HG03571 (cell line): ENCODE results near the gene CDCA3.

Source experiments
- ATAC-seq: cut with Tn5 transposase; IDR thresholded peaks from one replicate; pipeline ENCODE4 v1.9.1; 2021; ENCODE audit not compliant: unreplicated experiment

The CDCA3 gene

DNA sequence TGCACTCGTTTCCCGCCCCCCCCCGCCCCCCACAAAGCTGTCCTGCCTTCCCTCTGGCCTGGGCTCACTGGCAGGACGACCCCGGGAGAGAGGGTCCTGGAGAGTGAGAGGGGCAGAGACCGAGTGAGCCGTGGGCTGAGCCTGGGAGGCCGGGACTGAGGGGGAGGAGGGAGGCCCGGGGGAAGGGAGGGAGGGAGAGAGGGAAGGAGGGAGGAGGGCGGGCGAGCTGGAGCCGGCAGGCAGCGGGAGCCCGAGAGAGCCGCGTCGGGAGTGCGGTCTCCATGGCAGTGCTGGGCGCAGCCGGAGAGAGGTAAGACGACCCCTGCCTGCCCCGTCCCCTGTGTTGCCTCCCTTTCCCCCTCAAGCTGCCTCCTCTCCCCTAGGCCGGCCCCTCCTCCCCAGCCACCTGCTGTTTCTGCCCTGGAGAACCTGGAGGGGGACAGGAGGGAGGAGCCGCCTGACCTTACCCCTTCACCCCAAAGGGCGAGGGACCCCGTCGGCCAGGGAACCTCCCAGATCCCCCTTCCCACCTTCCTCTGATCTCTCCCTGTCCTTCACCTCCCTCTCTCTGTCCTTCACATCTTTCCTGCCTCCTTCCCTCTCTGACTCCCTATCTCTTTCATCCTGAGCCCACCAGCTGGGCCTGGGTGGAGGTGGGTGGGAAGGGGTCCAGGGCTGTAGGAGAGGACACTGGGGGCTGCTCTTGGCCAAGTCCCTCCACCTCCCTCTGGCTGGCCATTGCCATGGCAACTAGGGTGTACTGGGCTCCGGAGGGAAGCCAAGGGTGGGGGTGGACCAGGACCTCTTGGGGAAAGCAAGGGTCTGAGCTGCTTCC, 29.3 kb downstream of the CDCA3 start, which contains the start of gene GPR162:
Gene GPR162 (plus strand): TSS at position 231 of the 835 bp plus-strand sequence. CDS start 2,078 bp downstream, outside the sequence.
- no peak for ATAC-seq

DNA sequence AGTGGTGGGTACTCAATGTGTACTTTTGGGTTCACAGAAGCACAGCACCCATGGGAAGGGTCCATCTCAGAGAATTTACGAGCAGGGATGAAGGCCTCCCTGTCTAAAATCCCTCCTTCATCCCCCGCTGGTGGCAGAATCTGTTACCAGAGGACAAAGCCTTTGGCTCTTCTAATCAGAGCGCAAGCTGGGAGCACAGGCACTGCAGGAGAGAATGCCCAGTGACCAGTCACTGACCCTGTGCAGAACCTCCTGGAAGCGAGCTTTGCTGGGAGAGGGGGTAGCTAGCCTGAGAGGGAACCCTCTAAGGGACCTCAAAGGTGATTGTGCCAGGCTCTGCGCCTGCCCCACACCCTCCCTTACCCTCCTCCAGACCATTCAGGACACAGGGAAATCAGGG, 30.9 kb downstream of the CDCA3 start:
- ATAC-seq: no peak

DNA sequence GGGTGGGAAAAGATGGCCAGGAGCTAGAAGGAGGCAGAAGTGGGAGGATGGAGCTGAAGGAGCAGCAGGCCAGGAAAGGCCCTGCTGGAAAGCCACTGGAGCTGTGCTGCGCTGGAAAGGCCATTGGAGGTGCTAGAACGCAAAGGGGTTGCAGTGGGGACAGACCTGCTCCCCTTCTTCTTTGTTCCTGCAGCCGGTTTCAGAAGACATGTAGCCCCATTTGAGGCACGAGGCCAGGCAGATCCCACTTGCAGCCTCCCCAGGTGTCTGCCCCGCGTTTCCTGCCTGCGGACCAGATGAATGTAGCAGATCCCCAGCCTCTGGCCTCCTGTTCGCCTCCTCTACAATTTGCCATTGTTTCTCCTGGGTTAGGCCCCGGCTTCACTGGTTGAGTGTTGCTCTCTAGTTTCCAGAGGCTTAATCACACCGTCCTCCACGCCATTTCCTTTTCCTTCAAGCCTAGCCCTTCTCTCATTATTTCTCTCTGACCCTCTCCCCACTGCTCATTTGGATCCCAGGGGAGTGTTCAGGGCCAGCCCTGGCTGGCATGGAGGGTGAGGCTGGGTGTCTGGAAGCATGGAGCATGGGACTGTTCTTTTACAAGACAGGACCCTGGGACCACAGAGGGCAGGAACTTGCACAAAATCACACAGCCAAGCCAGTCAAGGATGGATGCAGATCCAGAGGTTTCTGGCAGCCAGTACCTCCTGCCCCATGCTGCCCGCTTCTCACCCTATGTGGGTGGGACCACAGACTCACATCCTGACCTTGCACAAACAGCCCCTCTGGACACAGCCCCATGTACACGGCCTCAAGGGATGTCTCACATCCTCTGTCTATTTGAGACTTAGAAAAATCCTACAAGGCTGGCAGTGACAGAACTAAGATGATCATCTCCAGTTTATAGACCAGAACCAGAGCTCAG, 31.7 kb downstream of the CDCA3 start:
- no peak for ATAC-seq

DNA sequence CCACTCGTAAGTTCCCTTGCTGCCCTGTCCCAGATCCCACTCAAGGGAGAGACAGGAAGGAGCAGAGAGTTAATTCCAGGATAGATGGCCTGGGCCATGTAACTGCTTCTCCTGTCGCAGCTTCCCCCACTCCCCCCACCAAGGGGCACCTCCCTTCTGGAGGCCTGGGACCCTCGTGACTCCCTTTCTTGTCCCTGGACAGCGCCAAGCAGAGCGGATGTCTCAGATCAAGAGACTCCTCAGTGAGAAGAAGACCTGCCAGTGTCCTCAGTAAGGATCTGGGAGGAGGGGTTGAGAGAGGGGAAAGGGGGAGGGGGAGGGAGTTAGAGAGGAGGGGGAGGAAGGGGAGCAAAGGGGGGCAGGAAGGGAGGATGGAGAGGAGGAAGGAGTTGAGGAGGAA, 32.4 kb downstream of the CDCA3 start:
- ATAC-seq: no peak

DNA sequence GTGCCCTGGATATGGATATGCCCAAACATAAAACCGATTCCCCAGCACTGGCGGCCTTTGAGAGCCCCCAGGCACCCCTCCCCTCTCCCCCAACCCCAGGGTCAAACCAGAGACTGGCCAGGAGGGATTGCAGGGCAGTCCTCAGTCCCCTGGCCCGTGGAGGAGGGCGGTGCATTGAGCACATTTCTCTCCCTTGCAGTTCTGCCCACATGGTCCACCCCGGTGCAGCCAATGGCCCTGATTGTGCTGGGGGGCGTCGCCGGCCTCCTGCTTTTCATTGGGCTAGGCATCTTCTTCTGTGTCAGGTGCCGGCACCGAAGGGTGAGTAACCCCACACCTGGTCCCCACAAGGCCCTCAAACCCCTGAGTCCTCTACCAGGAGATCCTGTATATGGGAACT, 32.9 kb downstream of the CDCA3 start:
- ATAC-seq: no peak

DNA sequence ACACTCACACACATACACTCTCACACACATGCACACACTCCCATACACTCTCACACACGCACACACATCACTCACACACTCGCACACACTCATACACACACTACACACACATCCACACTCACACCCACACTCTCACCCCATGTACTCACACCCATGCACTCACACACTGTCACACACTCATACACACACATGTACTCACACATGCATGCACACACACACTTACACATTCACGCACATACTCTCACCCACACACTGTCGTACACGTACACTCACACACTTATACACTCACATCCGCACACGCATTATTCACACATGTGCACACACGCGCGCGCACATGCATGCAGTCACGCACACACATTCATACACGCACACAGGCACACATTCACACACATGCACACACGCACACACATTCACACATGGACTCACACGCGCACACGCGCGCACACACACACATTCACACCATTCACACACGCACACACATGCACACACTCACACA, 33.4 kb downstream of the CDCA3 start:
- ATAC-seq: no peak

DNA sequence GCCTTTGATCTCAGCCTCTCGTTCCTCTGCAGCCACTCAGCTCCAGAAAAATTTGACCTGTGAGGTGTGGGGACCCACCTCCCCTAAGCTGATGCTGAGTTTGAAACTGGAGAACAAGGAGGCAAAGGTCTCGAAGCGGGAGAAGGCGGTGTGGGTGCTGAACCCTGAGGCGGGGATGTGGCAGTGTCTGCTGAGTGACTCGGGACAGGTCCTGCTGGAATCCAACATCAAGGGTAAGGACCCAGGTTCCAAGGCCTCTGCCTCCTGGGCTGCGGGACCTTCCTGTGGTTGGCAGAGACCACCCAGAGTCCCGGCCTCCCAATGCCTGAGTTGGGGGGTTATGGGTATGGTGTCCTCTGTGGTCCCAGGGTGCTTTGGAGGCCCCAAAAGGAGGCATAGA, 34.0 kb downstream of the CDCA3 start:
- ATAC-seq: no peak

DNA sequence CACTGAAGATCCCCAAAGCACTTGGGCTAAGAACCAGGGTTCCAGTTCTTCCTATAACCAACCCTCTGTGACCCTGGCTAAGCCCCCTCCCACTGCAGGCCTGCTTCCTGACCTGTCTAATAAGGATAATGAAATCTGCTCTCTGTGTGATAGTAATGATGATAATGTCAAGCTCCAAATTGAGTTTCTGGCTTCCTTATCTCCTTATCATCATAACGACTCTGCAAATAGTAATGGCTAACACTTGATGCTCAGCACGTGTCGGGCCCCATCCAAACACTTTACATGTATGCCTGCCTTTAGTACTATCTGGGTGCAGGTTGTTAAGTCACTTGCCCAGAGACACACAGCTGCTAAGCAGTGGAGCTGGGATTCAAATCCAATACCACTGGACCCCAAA, 34.5 kb downstream of the CDCA3 start:
- ATAC-seq: no peak

DNA sequence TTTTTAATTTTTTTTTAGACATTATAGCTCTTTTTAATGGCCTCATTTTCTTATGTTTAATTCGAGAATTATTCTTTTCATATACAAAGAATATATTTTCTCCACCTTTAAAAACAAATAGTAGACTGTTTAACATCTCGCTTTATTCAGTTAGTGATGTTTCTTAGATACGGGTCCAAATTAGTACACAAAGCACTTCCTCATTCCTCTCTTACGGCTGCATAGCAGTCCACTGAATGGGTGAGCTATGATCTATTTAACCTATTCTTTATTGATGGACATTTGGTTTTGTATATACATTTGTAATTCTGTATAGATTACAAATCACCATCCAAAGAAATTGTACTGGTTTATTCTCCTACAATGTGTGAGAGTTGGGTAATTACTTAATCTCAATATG, 37.7 kb downstream of the CDCA3 start:
- no peak for ATAC-seq

DNA sequence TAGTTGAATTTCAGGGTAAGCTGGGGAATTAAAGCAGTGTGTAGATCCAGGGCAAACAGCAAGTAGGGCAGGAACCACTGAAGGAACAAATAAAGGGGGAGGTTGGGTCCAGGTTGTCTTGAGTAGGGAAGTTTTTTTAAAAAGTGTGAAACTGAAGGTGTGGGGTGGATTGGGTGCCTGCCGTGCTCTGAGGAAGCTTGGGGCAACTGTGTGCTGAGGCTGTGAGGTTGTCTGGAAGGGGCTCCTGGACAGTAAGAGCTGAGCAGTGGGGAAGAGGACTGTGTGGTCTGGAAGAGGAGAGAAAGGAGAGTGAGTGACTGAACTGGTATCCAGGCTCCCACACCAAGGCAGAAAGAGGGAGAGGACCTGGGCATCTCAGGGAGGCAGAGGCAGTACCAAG, 40.3 kb downstream of the CDCA3 start:
- ATAC-seq: no peak

DNA sequence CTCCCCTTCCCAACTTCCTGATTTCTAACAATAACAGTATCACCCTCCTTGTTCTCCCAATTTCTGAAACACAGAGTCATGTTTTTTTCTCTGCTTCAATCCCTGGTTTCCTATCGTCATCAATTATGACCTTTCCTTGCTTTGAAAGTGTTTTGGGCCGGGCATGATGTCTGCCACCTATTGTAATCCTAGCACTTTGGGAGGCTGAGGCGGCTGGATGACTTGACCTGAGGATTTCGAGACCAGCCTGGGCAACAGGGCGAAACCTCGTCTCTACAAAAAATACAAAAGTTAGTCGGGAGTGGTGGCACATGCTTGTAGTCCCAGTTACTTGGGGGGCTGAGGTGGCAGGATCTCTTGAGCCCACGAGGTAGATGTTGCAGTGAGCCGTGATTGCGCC, 42.0 kb downstream of the CDCA3 start:
- no peak for ATAC-seq

DNA sequence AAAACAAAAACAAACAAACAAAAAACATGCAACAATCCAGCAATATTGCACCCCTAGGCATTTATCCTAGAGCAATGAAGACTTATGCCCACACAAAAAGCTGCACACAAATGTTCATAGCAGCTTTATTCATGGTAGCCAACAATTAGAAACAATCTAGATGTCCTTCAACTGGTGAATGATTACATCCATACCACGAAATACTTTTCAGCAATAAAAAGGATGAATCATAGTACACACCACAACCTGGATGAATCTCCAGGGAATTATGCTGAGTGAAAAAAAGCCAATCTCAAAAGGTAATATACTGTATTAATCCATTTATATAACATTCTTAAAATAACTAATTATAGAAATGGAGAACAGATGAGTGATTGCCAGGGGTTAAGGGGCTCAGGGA, 43.9 kb downstream of the CDCA3 start:
- ATAC-seq: no peak

DNA sequence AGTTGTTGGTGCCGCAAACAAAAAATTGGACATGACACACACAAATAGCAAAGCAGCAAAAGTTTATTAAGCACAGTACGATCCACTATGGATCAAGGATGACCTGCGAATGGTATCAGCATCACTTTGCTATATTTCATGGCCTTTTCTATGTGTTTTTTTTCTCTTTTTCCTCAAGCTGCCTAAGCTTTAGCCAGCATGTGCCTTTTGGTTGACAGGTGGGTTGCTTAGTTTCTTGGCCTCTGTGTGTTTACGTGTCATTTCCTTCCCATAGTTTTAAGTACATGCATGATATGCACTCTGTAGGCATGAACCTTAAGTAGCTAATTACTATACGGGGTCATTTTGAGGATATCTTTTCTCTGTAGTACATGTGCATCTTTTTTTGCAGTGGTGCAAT, 51.9 kb downstream of the CDCA3 start:
- no peak for ATAC-seq
